K562 (cell line): Measurements from ENCODE around the gene STPG2. TPM values are rescaled to one million over a fixed set of nuclear protein-coding genes. Genes with fewer than 3 reads are reported as not detected.

Source experiments
- E2F3 ChIP-seq: fragments of 250-450 bp; sonication (Bioruptor Pico); IDR thresholded peaks from 2 replicates; pipeline ENCODE4 v1.4.0; 2020; ENCODE audit warnings: mild to moderate bottlenecking
- E2F6 ChIP-seq, 2 experiments: IDR thresholded peaks; 2 replicates each; pipeline ENCODE4 v1.6.1; 2011; ENCODE audit warnings: borderline replicate concordance in 1 of 2, control low read depth in 1 of 2, low read depth in 1 of 2, low read length in 1 of 2, mild to moderate bottlenecking in 1 of 2, mixed read lengths in 1 of 2, moderate library complexity in 1 of 2; ENCODE audit not compliant: insufficient read depth in 1 of 2, insufficient read length in 1 of 2, poor library complexity in 1 of 2, severe bottlenecking in 1 of 2; ENCODE audit errors: extremely low read depth in 1 of 2
- EHMT2 ChIP-seq: fragments of 450-650 bp; IDR thresholded peaks from 2 replicates; pipeline ENCODE4 v1.6.1; 2018; ENCODE audit warnings: antibody characterized with exemption
- GABPA ChIP-seq: fragments of 200-800 bp; sonication (Bioruptor generic); conservative IDR thresholded peaks from 2 replicates; pipeline ENCODE4 v1.6.1; 2016; ENCODE audit warnings: low read depth, missing genetic modification characterization, missing compliant biosample characterization
- GABPB1 ChIP-seq: sonication (generic); formaldehyde crosslinking; IDR thresholded peaks from 2 replicates; pipeline ENCODE4 v1.8.0; 2022; ENCODE audit warnings: mild to moderate bottlenecking, missing genetic modification reagents
- HIVEP1 ChIP-seq: fragments of 250-450 bp; sonication (Bioruptor Pico); IDR thresholded peaks from 2 replicates; pipeline ENCODE4 v1.4.0; 2020; ENCODE audit warnings: mild to moderate bottlenecking
- L3MBTL2 ChIP-seq: fragments of 450-650 bp; IDR thresholded peaks from 2 replicates; pipeline ENCODE4 v1.6.1; 2016; ENCODE audit warnings: mild to moderate bottlenecking, moderate library complexity
- LCOR ChIP-seq: sonication (generic); formaldehyde crosslinking; IDR thresholded peaks from 2 replicates; pipeline ENCODE4 v1.8.0; 2022; ENCODE audit warnings: mild to moderate bottlenecking, missing genetic modification reagents
- MAFK ChIP-seq: IDR thresholded peaks from 2 replicates; pipeline ENCODE4 v1.6.1; 2011; ENCODE audit warnings: low read length, improper control_type of control experiment
- MAZ ChIP-seq, 2 experiments: fragments of 450-650 bp in 1 of 2; sonication (generic) in 1 of 2; formaldehyde crosslinking; IDR thresholded peaks in 1 of 2; conservative IDR thresholded peaks in 1 of 2; 2 replicates each; pipeline versions ENCODE4 v1.4.0 to v1.5.0; 2020; ENCODE audit warnings: mild to moderate bottlenecking in 1 of 2, missing genetic modification reagents in 1 of 2
- NRF1 ChIP-seq, 2 experiments: fragments of 450-650 bp; IDR thresholded peaks in 1 of 2; conservative IDR thresholded peaks in 1 of 2; 2 replicates each; pipeline ENCODE4 v1.6.1; 2014; ENCODE audit warnings: mild to moderate bottlenecking in 2 of 2
- OTX1 ChIP-seq: fragments of 450-650 bp; formaldehyde crosslinking; IDR thresholded peaks from 2 replicates; pipeline ENCODE4 v1.4.0; 2022; ENCODE audit warnings: mild to moderate bottlenecking
- POLR2G ChIP-seq: fragments of 200-400 bp; formaldehyde crosslinking; IDR thresholded peaks from 2 replicates; pipeline ENCODE4 v1.6.1; 2017; ENCODE audit warnings: low read depth, mild to moderate bottlenecking, antibody characterized with exemption, low read length, moderate library complexity
- RBFOX2 ChIP-seq: fragments of 200-400 bp; formaldehyde crosslinking; IDR thresholded peaks from 2 replicates; pipeline ENCODE4 v1.6.1; 2017; ENCODE audit warnings: low read depth, mild to moderate bottlenecking, low read length, moderate library complexity
- ZBED1 ChIP-seq: IDR thresholded peaks from 2 replicates; pipeline ENCODE4 v1.6.1; 2014
- ZBTB40 ChIP-seq, 2 experiments: fragments of 450-650 bp in 1 of 2; sonication (generic) in 1 of 2; formaldehyde crosslinking in 1 of 2; IDR thresholded peaks; 2 replicates each; pipeline versions ENCODE4 v1.7.1 to v1.9.0; 2016 to 2022; ENCODE audit warnings: inconsistent platforms in 1 of 2, mild to moderate bottlenecking in 1 of 2, missing genetic modification reagents in 1 of 2
- ZNF586 ChIP-seq: fragments of 450-650 bp; formaldehyde crosslinking; conservative IDR thresholded peaks from 2 replicates; pipeline ENCODE4 v1.4.0; 2020; ENCODE audit warnings: mild to moderate bottlenecking, moderate library complexity
- polyA plus RNA-seq, 8 experiments: library from polyadenylated mRNA; depleted of rRNA in 4 of 8; stranded (reverse) in 5 of 8; unstranded in 3 of 8; fragments of >200 nt; fragmentation: Nextera tagmentation in 2 of 8; fragmentation: Illumina TruSeq in 1 of 8; extraction: Ambion mirVana in 2 of 8; extraction: Trizol in 1 of 8; gene quantifications; 2 replicates each; pipeline versions ENCODE4 v1.2.1 to v1.2.3, GENCODE V29; 2011 to 2014; ENCODE audit warnings: inconsistent platforms in 1 of 8, missing spikeins in 1 of 8
- total RNA-seq, 7 experiments: library from RNA; depleted of rRNA in 6 of 7; stranded (reverse); fragments of >200 nt in 6 of 7; fragmentation: Illumina TruSeq in 2 of 7; extraction: Trizol in 2 of 7; gene quantifications; 2 replicates each; pipeline versions ENCODE4 v1.2.1 to v1.2.3, GENCODE V29; 2011 to 2021; ENCODE audit warnings: low replicate concordance in 1 of 7

Gene STPG2
- total and polyA plus RNA-seq, 9 of the 15 experiments (the other 6 are each of a cell fraction or from before 2014, with no cell fraction given), result not detected

- TF ChIP-seq ZBTB40 (IDR thresholded peaks at IDR 0.05) (peak; percentile 74), ZBTB40 (CRISPR knock-in tag; IDR thresholded peaks at IDR 0.05) (no peak), RBFOX2 (peak; percentile 61), MAFK (no peak), HIVEP1 (no peak), ZNF586 (CRISPR knock-in tag) (no peak), LCOR (CRISPR knock-in tag) (no peak), L3MBTL2 (peak; percentile 43; the same call in 1 of the 2 replicates), MAZ (CRISPR knock-in tag; conservative IDR thresholded peaks at IDR 0.05 in 1 of 2, IDR thresholded peaks at IDR 0.05 in 1 of 2) (0 out of 4 replicates have a peak, but pooled peaks of 1 of the 2 experiments have one; percentile 40), GABPB1 (CRISPR knock-in tag) (peak; percentile 81), ZBED1 (no peak), EHMT2 (peak; percentile 32; the same call in 1 of the 2 replicates), GABPA (tag) (peak; percentile 75), E2F6 (IDR thresholded peaks at IDR 0.05; ENCODE audit: borderline replicate concordance in 1 of 2, extremely low read depth in 1 of 2, insufficient read depth in 1 of 2, insufficient read length in 1 of 2, low read depth in 1 of 2, low read length in 1 of 2, poor library complexity in 1 of 2, severe bottlenecking in 1 of 2) (peak in 1 of 2 experiments; percentile 40), POLR2G (peak; percentile 58), OTX1 (CRISPR knock-in tag) (no peak), NRF1 (conservative IDR thresholded peaks at IDR 0.05 in 1 of 2, IDR thresholded peaks at IDR 0.05 in 1 of 2) (peak; percentile 90 to 91), E2F3 (CRISPR knock-in tag) (no peak)
These were observed at the start of gene STPG2 (continued) for GRCh38 chr4:98143001-98143899.
